SK-N-SH (cell line): ENCODE measurements around the gene HOXA6.

Source experiments
- EP300 ChIP-seq, 2 experiments: IDR thresholded peaks; 2 replicates each; pipeline versions ENCODE4 v1.4.0 to v1.6.1; 2012; ENCODE audit warnings: borderline replicate concordance in 1 of 2, low read depth in 1 of 2, low read length in 1 of 2
- YY1 ChIP-seq: IDR thresholded peaks from 2 replicates; pipeline ENCODE4 v1.4.0; 2012; ENCODE audit warnings: low read depth, mild to moderate bottlenecking

DNA sequence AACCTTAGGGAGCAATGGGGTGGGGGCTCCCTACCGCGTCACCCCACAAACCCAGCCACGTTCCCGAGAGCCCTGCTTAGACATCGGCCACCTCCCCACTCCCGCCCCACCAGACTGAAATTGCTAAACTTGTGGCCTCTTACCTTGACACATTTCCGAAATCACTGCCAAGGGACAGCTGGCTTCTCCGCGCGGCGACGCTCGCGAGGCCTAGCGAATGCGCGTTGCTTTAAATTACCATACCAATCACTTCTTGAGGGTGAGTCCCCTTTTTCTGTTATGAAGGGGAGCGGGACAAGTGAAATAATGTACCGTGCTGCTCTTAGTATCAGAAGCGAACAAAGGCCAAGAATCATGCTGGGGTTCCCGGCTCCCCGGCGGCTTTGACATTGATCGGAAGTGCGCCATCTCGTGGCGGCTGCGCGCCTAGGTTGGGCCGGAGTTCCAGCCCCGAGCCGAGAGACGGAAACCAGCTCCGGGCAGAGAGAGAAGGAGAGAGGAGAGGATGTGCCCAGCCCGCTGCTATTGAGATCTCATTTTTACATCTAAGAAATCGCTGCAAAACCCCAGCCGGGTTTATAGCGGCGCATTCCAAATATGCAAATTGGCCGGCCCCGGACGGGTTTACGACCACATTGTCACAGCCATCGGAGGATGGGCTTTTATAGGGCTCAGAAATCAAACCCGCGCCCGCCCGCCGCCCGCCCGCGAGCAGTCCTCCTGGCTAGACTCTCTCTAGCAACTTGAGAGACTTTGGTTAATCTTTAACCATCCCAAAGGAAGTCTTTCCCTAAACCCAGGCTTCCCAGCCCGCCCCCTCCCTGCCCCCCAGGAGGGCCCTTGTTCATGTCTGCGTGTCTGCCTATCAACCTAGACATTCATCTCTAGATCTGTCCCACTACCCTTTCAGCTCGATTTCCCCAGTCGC, 32.2 kb upstream of the HOXA6 start:
- TF ChIP-seq EP300 (IDR thresholded peaks at IDR 0.05; ENCODE audit: borderline replicate concordance in 1 of 2, low read depth in 1 of 2, low read length in 1 of 2), result no peak
- TF ChIP-seq YY1, result no peak
